HEK293T (cell line): ENCODE data around the gene PLXNB3.

Experiments used
- CTCF ChIA-PET: fragments of 350-600 bp; formaldehyde crosslinking; extraction: SDS; loops from one replicate; lab custom pipeline; 2021; ENCODE audit warnings: antibody characterized with exemption, inconsistent platforms; lab: Yijun Ruan, JAX
- POLR2A ChIA-PET: fragments of 350-600 bp; formaldehyde crosslinking; extraction: SDS; loops from one replicate; lab custom pipeline; 2020; ENCODE audit warnings: antibody characterized with exemption, inconsistent platforms; lab: Yijun Ruan, JAX
- DNase-seq: peaks from one replicate; pipeline ENCODE4 v3.0.0; 2012; ENCODE audit warnings: mixed read lengths; ENCODE audit errors: extremely low spot score
- ARNT ChIP-seq: fragments of 450-650 bp; IDR thresholded peaks from 2 replicates; pipeline ENCODE4 v1.6.1; 2017; ENCODE audit warnings: mild to moderate bottlenecking
- BHLHE40 ChIP-seq: fragments of 450-650 bp; IDR thresholded peaks from 2 replicates; pipeline ENCODE4 v1.6.1; 2016; ENCODE audit warnings: mild to moderate bottlenecking, moderate library complexity, borderline replicate concordance
- CTBP1 ChIP-seq: fragments of 450-650 bp; IDR thresholded peaks from 2 replicates; pipeline ENCODE4 v1.6.1; 2016; ENCODE audit warnings: borderline replicate concordance
- ELF4 ChIP-seq: fragments of 450-650 bp; IDR thresholded peaks from 2 replicates; pipeline ENCODE4 v1.6.1; 2017; ENCODE audit warnings: antibody characterized with exemption
- FOXA1 ChIP-seq: fragments of 450-650 bp; IDR thresholded peaks from 2 replicates; pipeline ENCODE4 v1.6.1; 2016; ENCODE audit warnings: mild to moderate bottlenecking
- FOXK2 ChIP-seq: fragments of 450-650 bp; IDR thresholded peaks from 2 replicates; pipeline ENCODE4 v1.6.1; 2016; ENCODE audit warnings: mild to moderate bottlenecking
- FOXM1 ChIP-seq: fragments of 450-650 bp; IDR thresholded peaks from 2 replicates; pipeline ENCODE4 v1.6.1; 2017; ENCODE audit warnings: mild to moderate bottlenecking, borderline replicate concordance
- HDGF ChIP-seq: fragments of 450-650 bp; IDR thresholded peaks from 2 replicates; pipeline ENCODE4 v1.6.1; 2017; ENCODE audit warnings: antibody characterized with exemption, borderline replicate concordance
- L3MBTL2 ChIP-seq: fragments of 450-650 bp; conservative IDR thresholded peaks from 2 replicates; pipeline ENCODE4 v1.6.1; 2016; ENCODE audit warnings: mild to moderate bottlenecking
- LEF1 ChIP-seq: fragments of 450-650 bp; IDR thresholded peaks from 2 replicates; pipeline ENCODE4 v1.6.1; 2017; ENCODE audit warnings: mild to moderate bottlenecking, borderline replicate concordance
- NFRKB ChIP-seq: fragments of 450-650 bp; IDR thresholded peaks from 2 replicates; pipeline ENCODE4 v1.6.1; 2016; ENCODE audit warnings: mild to moderate bottlenecking, moderate library complexity
- PKNOX1 ChIP-seq: fragments of 450-650 bp; IDR thresholded peaks from 2 replicates; pipeline ENCODE4 v1.6.1; 2016
- SP1 ChIP-seq: fragments of 450-650 bp; IDR thresholded peaks from 2 replicates; pipeline ENCODE4 v1.6.1; 2017
- SUZ12 ChIP-seq: fragments of 450-650 bp; IDR thresholded peaks from 2 replicates; pipeline ENCODE4 v1.6.1; 2016; ENCODE audit warnings: mild to moderate bottlenecking
- TARDBP ChIP-seq: fragments of 450-650 bp; IDR thresholded peaks from 2 replicates; pipeline ENCODE4 v1.6.1; 2016
- ZNF384 ChIP-seq: fragments of 450-650 bp; IDR thresholded peaks from 2 replicates; pipeline ENCODE4 v1.6.1; 2016

The PLXNB3 gene

GRCh38 chrX:153783378-153784013 is 19.4 kb downstream of the PLXNB3 start:
- TF ChIP-seq ARNT, result no peak
- no peak for TF ChIP-seq SP1
- DNase-seq, result no peak
- ChIA-PET POLR2A (interaction anchor here (0.6 kb wide), 1 partner anchor 11 kb away, joined by 3 read pairs; the partner anchor contains the start of genes IDH3G and SSR4), CTCF (no interaction called here)

GRCh38 chrX:153784325-153784967 is 20.4 kb downstream of the PLXNB3 start:
- POLR2A ChIA-PET, result no interaction called here
- no peak for DNase-seq
- CTCF ChIA-PET, result no interaction called here
- TF ChIP-seq L3MBTL2, result no peak
- TF ChIP-seq LEF1, result no peak
- no peak for TF ChIP-seq ARNT
- no peak for TF ChIP-seq SP1
- TF ChIP-seq HDGF, result no peak
- TF ChIP-seq TARDBP, result no peak
- no peak for TF ChIP-seq SUZ12
- no peak for TF ChIP-seq BHLHE40

GRCh38 chrX:153786669-153787068 is 22.6 kb downstream of the PLXNB3 start:
- no peak for TF ChIP-seq ZNF384
- TF ChIP-seq CTBP1, result no peak
- TF ChIP-seq ARNT, result no peak
- no peak for TF ChIP-seq HDGF
- no peak for TF ChIP-seq FOXK2
- TF ChIP-seq FOXA1, result no peak
- no peak for TF ChIP-seq FOXM1
- TF ChIP-seq L3MBTL2, result no peak
- no peak for TF ChIP-seq NFRKB
- no peak for TF ChIP-seq SP1
- CTCF ChIA-PET, result no interaction called here
- POLR2A ChIA-PET, result no interaction called here
- DNase-seq, result no peak

GRCh38 chrX:153789654-153790053 is 25.6 kb downstream of the PLXNB3 start:
- ChIA-PET CTCF (no interaction called here), POLR2A (no interaction called here)

GRCh38 chrX:153791104-153791852 is 27.2 kb downstream of the PLXNB3 start:
- POLR2A ChIA-PET, result interaction anchor here (1.2 kb wide), 1 partner anchor 144 kb away, joined by 3 read pairs; the partner anchor contains the start of gene NAA10
- TF ChIP-seq FOXM1, result no peak
- TF ChIP-seq ZNF384, result no peak
- TF ChIP-seq FOXK2, result no peak
- no peak for DNase-seq
- CTCF ChIA-PET, result interaction anchor here (0.7 kb wide), 1 partner anchor 26 kb away, joined by 3 read pairs; no protein-coding TSS in a partner anchor

More at GRCh38 chrX:153789654-153790053, 25.6 kb downstream of the PLXNB3 start:
- no peak for DNase-seq
- TF ChIP-seq TARDBP (no peak), ZNF384 (no peak), SUZ12 (no peak), LEF1 (no peak), ELF4 (no peak), PKNOX1 (no peak), NFRKB (no peak), L3MBTL2 (no peak), FOXK2 (no peak), BHLHE40 (no peak), ARNT (no peak), CTBP1 (no peak)

- no peak for DNase-seq
- CTCF ChIA-PET, result interaction anchor here (0.7 kb wide), 1 partner anchor 27 kb away, joined by 3 read pairs; no protein-coding TSS in a partner anchor
- TF ChIP-seq FOXA1 (no peak), CTBP1 (no peak), TARDBP (no peak), HDGF (no peak), SUZ12 (no peak), BHLHE40 (no peak), NFRKB (no peak), ZNF384 (no peak), LEF1 (no peak), SP1 (no peak), ARNT (no peak), FOXM1 (no peak), L3MBTL2 (no peak), ELF4 (no peak)
- POLR2A ChIA-PET, result no interaction called here
Measured at GRCh38 chrX:153792368-153792767, 28.3 kb downstream of the PLXNB3 start.

- DNase-seq, result no peak
- ChIA-PET CTCF (interaction anchor here (0.6 to 0.9 kb wide), 2 partner anchors 11 to 145 kb away, joined by 3 to 6 read pairs; no protein-coding TSS in a partner anchor), POLR2A (interaction anchor here (1.2 to 1.7 kb wide), 2 partner anchors 13 kb away, joined by 3 to 11 read pairs; partner anchors contain the start of gene SRPK3)
- TF ChIP-seq PKNOX1, result no peak
- TF ChIP-seq ELF4, result no peak
- TF ChIP-seq BHLHE40, result no peak
- TF ChIP-seq HDGF, result no peak
- no peak for TF ChIP-seq FOXM1
- TF ChIP-seq ZNF384, result no peak
- TF ChIP-seq SUZ12, result no peak
- no peak for TF ChIP-seq FOXK2
- no peak for TF ChIP-seq L3MBTL2
- no peak for TF ChIP-seq NFRKB
- no peak for TF ChIP-seq LEF1
Measured at GRCh38 chrX:153793291-153793690, 29.2 kb downstream of the PLXNB3 start.
